Caco-2 (cell line): ENCODE data around the gene PTRH2. TPM values are rescaled to one million over a fixed set of nuclear protein-coding genes. Genes with fewer than 3 reads are reported as not detected.

ENCODE experiments used
- BruUV-seq: library from RNA; stranded (reverse); fragments of 400-500 nt; replicated peaks from 2 replicates; lab custom pipeline; 2021; lab: Mats Ljungman, UMichigan
- CTCF ChIA-PET: fragments of 300-600 bp; sonication (Branson Sonifier 250); formaldehyde crosslinking; loops from one replicate; lab custom pipeline; 2022; ENCODE audit warnings: antibody characterized with exemption; lab: Charles Lee
- POLR2A ChIA-PET: fragments of 300-600 bp; sonication (Branson Sonifier 250); formaldehyde crosslinking; loops from one replicate; lab custom pipeline; 2022; ENCODE audit warnings: antibody characterized with exemption; lab: Charles Lee
- DNase-seq, 2 experiments: peaks; one replicate each; pipeline versions ENCODE4 v3.0.0 to v3.0.0-alpha.2; 2020 to 2022
- H3K27me3 ChIP-seq: replicated peaks from 2 replicates; pipeline ENCODE4 v1.6.0; 2011; ENCODE audit warnings: low read length; ENCODE audit not compliant: control insufficient read depth, insufficient read depth
- H3K36me3 ChIP-seq: 2 replicates; pipeline ENCODE4 v1.5.1; 2011; ENCODE audit warnings: low read length; ENCODE audit not compliant: control insufficient read depth, insufficient read depth
- H3K4me1 ChIP-seq: fragments of 250-450 bp; sonication (Bioruptor Pico); 2 replicates; pipeline ENCODE4 v1.5.1; 2020; ENCODE audit warnings: mild to moderate bottlenecking
- H3K4me3 ChIP-seq: 2 replicates; pipeline ENCODE4 v1.5.1; 2011; ENCODE audit warnings: low read depth, mild to moderate bottlenecking, control low read depth, low read length
- H3K9me3 ChIP-seq: fragments of 250-450 bp; sonication (Bioruptor Pico); 2 replicates; pipeline ENCODE4 v1.5.1; 2020; ENCODE audit warnings: mild to moderate bottlenecking, moderate library complexity
- H3K27ac Mint-ChIP-seq: one replicate; pipeline ENCODE4 v1.8.0; 2022; ENCODE audit warnings: mixed read lengths; ENCODE audit not compliant: unreplicated experiment
- H3K27me3 Mint-ChIP-seq: one replicate; pipeline ENCODE4 v1.8.0; 2022; ENCODE audit warnings: mixed read lengths; ENCODE audit not compliant: insufficient read depth, unreplicated experiment
- H3K36me3 Mint-ChIP-seq: one replicate; pipeline ENCODE4 v1.8.0; 2022; ENCODE audit warnings: mild to moderate bottlenecking, mixed read lengths; ENCODE audit not compliant: insufficient read depth, unreplicated experiment
- H3K4me1 Mint-ChIP-seq: one replicate; pipeline ENCODE4 v1.8.0; 2022; ENCODE audit warnings: low read depth, mixed read lengths; ENCODE audit not compliant: unreplicated experiment
- H3K4me3 Mint-ChIP-seq: one replicate; pipeline ENCODE4 v1.8.0; 2022; ENCODE audit warnings: mild to moderate bottlenecking, moderate library complexity, mixed read lengths; ENCODE audit not compliant: unreplicated experiment
- H3K9me3 Mint-ChIP-seq: one replicate; pipeline ENCODE4 v1.8.0; 2022; ENCODE audit warnings: mixed read lengths; ENCODE audit not compliant: unreplicated experiment
- intact Hi-C: fragments of 100-400 bp; cut with micrococcal nuclease; formaldehyde crosslinking; loops from one replicate; pipeline ENCODE4 v1.10.0; 2022; ENCODE audit not compliant: unreplicated experiment
- total RNA-seq: library from RNA; stranded (reverse); gene quantifications from 2 replicates; pipeline ENCODE4 v1.2.3, GENCODE V29; 2022
- TF ChIP-seq, protein P1 (sequence below), 2 experiments: fragments of 200-600 bp in 1 of 2; IDR thresholded peaks; 1 replicate in 1 of 2; 2 replicates in 1 of 2; pipeline versions ENCODE4 v1.5.1 to v1.8.0; 2011 to 2022; ENCODE audit warnings: antibody characterized with exemption in 1 of 2, control low read depth in 1 of 2, inconsistent platforms in 1 of 2, low read depth in 1 of 2, low read length in 1 of 2, mild to moderate bottlenecking in 1 of 2, moderate library complexity in 1 of 2; ENCODE audit not compliant: insufficient read depth in 1 of 2, severe bottlenecking in 1 of 2, unreplicated experiment in 1 of 2

The PTRH2 gene
- total RNA-seq, 1 experiment from 2014 or later = 36.1 TPM

DNA sequence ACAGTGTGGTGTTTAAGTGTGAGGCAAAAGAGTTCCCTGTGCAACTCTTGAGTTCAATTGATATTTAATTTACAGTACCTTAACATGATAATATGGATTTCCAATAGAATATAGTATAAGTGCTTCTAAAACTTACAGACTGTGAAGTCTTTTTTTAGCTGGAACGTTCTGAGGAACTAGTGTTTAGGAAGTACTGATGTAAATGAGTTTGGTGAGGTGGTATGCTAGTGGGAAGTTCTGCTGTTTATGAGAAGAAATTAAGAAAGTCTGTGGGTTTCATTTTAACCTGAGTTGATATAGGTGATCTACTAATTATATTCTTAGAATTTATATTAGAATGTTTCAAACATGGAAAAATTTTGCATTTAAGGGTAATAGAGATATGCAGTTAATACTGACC is 32.0 kb downstream of the PTRH2 start:
- peaks cover 91% of the 10 kb centered on the region for H3K36me3 Mint-ChIP-seq
- intact Hi-C loops = no loop called here
- H3K4me1 Mint-ChIP-seq = peaks cover 4% of the 10 kb centered on the region
- ChIA-PET CTCF (no interaction called here), POLR2A (interaction anchor here (0.8 kb wide), 1 partner anchor 32 kb away, joined by 3 read pairs; the partner anchor contains the start of gene VMP1)
- H3K27me3 Mint-ChIP-seq = no peaks in the 10 kb centered on the region
- no peak overlapping the region for H3K4me3 Mint-ChIP-seq
- no peaks in the 10 kb centered on the region for H3K4me1 ChIP-seq
- BruUV-seq = no TSS peak
- TF ChIP-seq, protein P1, sequence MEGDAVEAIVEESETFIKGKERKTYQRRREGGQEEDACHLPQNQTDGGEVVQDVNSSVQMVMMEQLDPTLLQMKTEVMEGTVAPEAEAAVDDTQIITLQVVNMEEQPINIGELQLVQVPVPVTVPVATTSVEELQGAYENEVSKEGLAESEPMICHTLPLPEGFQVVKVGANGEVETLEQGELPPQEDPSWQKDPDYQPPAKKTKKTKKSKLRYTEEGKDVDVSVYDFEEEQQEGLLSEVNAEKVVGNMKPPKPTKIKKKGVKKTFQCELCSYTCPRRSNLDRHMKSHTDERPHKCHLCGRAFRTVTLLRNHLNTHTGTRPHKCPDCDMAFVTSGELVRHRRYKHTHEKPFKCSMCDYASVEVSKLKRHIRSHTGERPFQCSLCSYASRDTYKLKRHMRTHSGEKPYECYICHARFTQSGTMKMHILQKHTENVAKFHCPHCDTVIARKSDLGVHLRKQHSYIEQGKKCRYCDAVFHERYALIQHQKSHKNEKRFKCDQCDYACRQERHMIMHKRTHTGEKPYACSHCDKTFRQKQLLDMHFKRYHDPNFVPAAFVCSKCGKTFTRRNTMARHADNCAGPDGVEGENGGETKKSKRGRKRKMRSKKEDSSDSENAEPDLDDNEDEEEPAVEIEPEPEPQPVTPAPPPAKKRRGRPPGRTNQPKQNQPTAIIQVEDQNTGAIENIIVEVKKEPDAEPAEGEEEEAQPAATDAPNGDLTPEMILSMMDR (IDR thresholded peaks at IDR 0.05; ENCODE audit: insufficient read depth in 1 of 2, low read depth in 1 of 2, low read length in 1 of 2, severe bottlenecking in 1 of 2, unreplicated experiment in 1 of 2) = no peak
- H3K27me3 ChIP-seq = no peaks in the 10 kb centered on the region
- H3K27ac Mint-ChIP-seq = no peak overlapping the region
- DNase-seq = no peak
- H3K36me3 ChIP-seq = peaks cover 1% of the 10 kb centered on the region
- no peak overlapping the region for H3K4me3 ChIP-seq
- no peaks in the 10 kb centered on the region for H3K9me3 ChIP-seq
- H3K9me3 Mint-ChIP-seq = no peaks in the 10 kb centered on the region

DNA sequence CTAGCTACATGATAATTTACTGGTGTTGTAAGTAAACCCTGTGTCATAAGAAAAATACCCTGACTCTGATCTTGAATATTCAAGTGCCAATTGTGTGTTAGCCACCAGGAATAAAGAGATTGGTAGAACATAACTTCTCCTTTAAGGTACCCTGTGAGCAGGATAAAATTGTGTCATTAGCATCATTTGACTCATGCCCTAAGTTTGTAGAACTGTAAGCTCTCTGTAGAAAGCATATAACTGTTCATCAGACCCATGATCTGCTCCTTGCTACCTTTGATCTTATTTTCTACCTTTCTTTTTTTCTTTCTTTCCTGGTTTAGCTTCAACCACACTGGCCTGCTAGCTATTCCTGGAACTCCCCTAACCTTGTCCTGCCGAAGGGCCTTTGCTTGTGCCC is 35.8 kb downstream of the PTRH2 start:
- Mint-ChIP-seq H3K36me3 (peaks cover 74% of the 10 kb centered on the region), H3K4me3 (no peak overlapping the region), H3K9me3 (no peaks in the 10 kb centered on the region), H3K27me3 (no peaks in the 10 kb centered on the region), H3K27ac (no peak overlapping the region), H3K4me1 (peaks cover 4% of the 10 kb centered on the region)
- Histone ChIP-seq H3K9me3 (no peaks in the 10 kb centered on the region), H3K4me1 (peaks cover 8% of the 10 kb centered on the region), H3K36me3 (peaks cover 1% of the 10 kb centered on the region; the same call in 1 of the 2 replicates), H3K4me3 (no peak overlapping the region), H3K27me3 (no peaks in the 10 kb centered on the region)
- intact Hi-C loops = no loop called here
- ChIA-PET POLR2A (no interaction called here), CTCF (no interaction called here)
- no peak for DNase-seq
- no TSS peak for BruUV-seq
- TF ChIP-seq, protein P1 (IDR thresholded peaks at IDR 0.05; ENCODE audit: insufficient read depth in 1 of 2, low read depth in 1 of 2, low read length in 1 of 2, severe bottlenecking in 1 of 2, unreplicated experiment in 1 of 2) = no peak

DNA sequence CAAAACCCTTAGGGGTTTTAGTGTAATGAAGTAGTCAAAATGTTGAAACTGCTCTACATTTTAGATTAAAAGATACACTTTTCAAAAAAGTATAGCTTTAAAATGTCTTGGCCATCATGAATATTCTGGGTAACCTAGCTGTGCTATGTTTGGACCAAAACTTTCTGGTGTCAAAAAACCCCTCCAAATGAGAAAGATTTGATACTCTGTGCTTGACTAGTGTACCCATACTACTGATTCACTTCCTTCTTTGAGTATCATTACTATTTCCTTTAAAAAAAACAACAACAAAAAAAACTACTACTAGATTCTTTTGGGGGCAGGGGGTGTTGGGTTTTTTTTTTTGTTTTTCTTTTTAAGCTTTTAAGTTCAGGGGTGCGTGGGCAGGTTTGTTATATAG is 37.3 kb downstream of the PTRH2 start:
- CTCF ChIA-PET = no interaction called here
- POLR2A ChIA-PET = no interaction called here
- intact Hi-C loops = no loop called here
- Mint-ChIP-seq H3K4me1 (peaks cover 4% of the 10 kb centered on the region), H3K27me3 (no peaks in the 10 kb centered on the region), H3K9me3 (no peaks in the 10 kb centered on the region), H3K36me3 (peaks cover 75% of the 10 kb centered on the region), H3K27ac (no peak overlapping the region), H3K4me3 (no peak overlapping the region)
- H3K9me3 ChIP-seq = no peaks in the 10 kb centered on the region
- no peaks in the 10 kb centered on the region for H3K27me3 ChIP-seq
- BruUV-seq = no TSS peak
- H3K4me3 ChIP-seq = no peak overlapping the region
- H3K4me1 ChIP-seq = peaks cover 8% of the 10 kb centered on the region
- no peak for DNase-seq
- H3K36me3 ChIP-seq = no peaks in the 10 kb centered on the region; the same call in 1 of the 2 replicates
- TF ChIP-seq, protein P1 (IDR thresholded peaks at IDR 0.05; ENCODE audit: insufficient read depth in 1 of 2, low read depth in 1 of 2, low read length in 1 of 2, severe bottlenecking in 1 of 2, unreplicated experiment in 1 of 2) = no peak
